ENCODE data around the gene GPR18. TPM values are rescaled to one million over a fixed set of nuclear protein-coding genes. Genes with fewer than 3 reads are reported as not detected.

The GPR18 gene
- total RNA-seq, 3 donors from 2014 or later = 0.32 TPM; not detected in 2

- H3K9me3 ChIP-seq = no peaks in the 10 kb centered on the region
- TF ChIP-seq POLR2AphosphoS5 (IDR thresholded peaks at IDR 0.05) (no peak), CTCF (IDR thresholded peaks at IDR 0.05) (no peak), POLR2A (IDR thresholded peaks at IDR 0.05) (no peak)
- H3K36me3 ChIP-seq = no peaks in the 10 kb centered on the region
- H3K4me3 ChIP-seq = no peak overlapping the region
- H3K27me3 ChIP-seq = no peaks in the 10 kb centered on the region
- H3K4me1 ChIP-seq = no peaks in the 10 kb centered on the region
- H3K27ac ChIP-seq = no peak overlapping the region
- no peak for DNase-seq (ENCODE audit: low spot score in 2 of 2)
- intact Hi-C loops (cut with DNase I; ENCODE audit: low total_unique reads) = no loop called here
Observed at GRCh38 chr13:99294198-99294597, 36.0 kb upstream of the GPR18 start.

GRCh38 chr13:99293178-99293577 is 35.0 kb upstream of the GPR18 start:
- intact Hi-C loops (cut with DNase I; ENCODE audit: low total_unique reads) = no loop called here
- TF ChIP-seq POLR2AphosphoS5 (IDR thresholded peaks at IDR 0.05) = no peak
- no peak for TF ChIP-seq POLR2A (IDR thresholded peaks at IDR 0.05)
- TF ChIP-seq CTCF (IDR thresholded peaks at IDR 0.05) = no peak
- no peaks in the 10 kb centered on the region for H3K9me3 ChIP-seq
- no peaks in the 10 kb centered on the region for H3K27me3 ChIP-seq
- no peak overlapping the region for H3K4me3 ChIP-seq
- H3K36me3 ChIP-seq = no peaks in the 10 kb centered on the region
- DNase-seq (ENCODE audit: low spot score in 2 of 2) = no peak
- no peaks in the 10 kb centered on the region for H3K4me1 ChIP-seq
- H3K27ac ChIP-seq = no peak overlapping the region

- Histone ChIP-seq H3K4me3 (no peak overlapping the region), H3K36me3 (no peaks in the 10 kb centered on the region), H3K4me1 (no peaks in the 10 kb centered on the region), H3K27ac (no peak overlapping the region), H3K9me3 (no peaks in the 10 kb centered on the region), H3K27me3 (no peaks in the 10 kb centered on the region)
- intact Hi-C loops (cut with DNase I; ENCODE audit: low total_unique reads) = no loop called here
- TF ChIP-seq POLR2A (IDR thresholded peaks at IDR 0.05) = no peak
- TF ChIP-seq CTCF (IDR thresholded peaks at IDR 0.05) = no peak
- TF ChIP-seq POLR2AphosphoS5 (IDR thresholded peaks at IDR 0.05) = no peak
- no peak for DNase-seq (ENCODE audit: low spot score in 2 of 2)
Observed at GRCh38 chr13:99290894-99291293, 32.7 kb upstream of the GPR18 start.

- Histone ChIP-seq H3K27me3 (no peaks in the 10 kb centered on the region), H3K4me3 (no peak overlapping the region), H3K36me3 (no peaks in the 10 kb centered on the region), H3K9me3 (no peaks in the 10 kb centered on the region), H3K27ac (peak overlapping the region; percentile 2 to 4), H3K4me1 (no peaks in the 10 kb centered on the region)
- DNase-seq (ENCODE audit: low spot score in 2 of 2) = no peak
- TF ChIP-seq CTCF (IDR thresholded peaks at IDR 0.05) (no peak), POLR2AphosphoS5 (IDR thresholded peaks at IDR 0.05) (no peak), POLR2A (IDR thresholded peaks at IDR 0.05) (no peak)
- intact Hi-C loops (cut with DNase I; ENCODE audit: low total_unique reads) = no loop called here
Observed at GRCh38 chr13:99289674-99290337, 31.6 kb upstream of the GPR18 start.

DNA sequence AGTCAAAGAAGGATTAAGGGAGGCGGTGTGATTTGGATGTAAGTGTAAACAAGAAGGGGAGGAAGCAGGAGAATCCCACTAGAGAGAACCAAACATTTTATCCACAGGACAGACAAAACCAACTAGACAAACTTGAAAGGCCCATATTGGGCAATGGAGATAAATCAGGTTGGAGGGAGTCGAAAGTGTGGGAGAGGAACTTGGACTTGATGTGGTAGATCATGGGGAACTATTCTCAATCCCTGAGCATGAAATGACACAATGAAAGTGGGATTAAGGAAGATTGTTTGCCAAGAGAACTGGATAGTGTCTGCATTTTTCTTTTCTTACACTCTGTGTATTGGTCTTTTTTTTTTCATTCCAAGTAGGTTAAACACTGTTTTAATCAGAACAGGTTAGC is 31.1 kb upstream of the GPR18 start:
- H3K27ac ChIP-seq = peak overlapping the region; percentile 2 to 4
- TF ChIP-seq POLR2AphosphoS5 (IDR thresholded peaks at IDR 0.05) = no peak
- no peak for TF ChIP-seq CTCF (IDR thresholded peaks at IDR 0.05)
- no peak for TF ChIP-seq POLR2A (IDR thresholded peaks at IDR 0.05)

More for the DNA sequence above, 31.1 kb upstream of the GPR18 start:
- H3K4me1 ChIP-seq = no peaks in the 10 kb centered on the region
- H3K27me3 ChIP-seq = no peaks in the 10 kb centered on the region
- no peak overlapping the region for H3K4me3 ChIP-seq
- no peaks in the 10 kb centered on the region for H3K36me3 ChIP-seq
- H3K9me3 ChIP-seq = no peaks in the 10 kb centered on the region
- DNase-seq (ENCODE audit: low spot score in 2 of 2) = no peak
- intact Hi-C loops (cut with DNase I; ENCODE audit: low total_unique reads) = no loop called here
